ENCODE results near the gene C15orf39.
"Not testable (repeated sequence)": the region's sequence is repeated elsewhere in the genome, so short reads cannot be mapped to it uniquely, and the experiment has no call there.

Gene C15orf39

GRCh38 chr15:75231836-75232235, 30.2 kb downstream of the C15orf39 start:
- no peak for DNase-seq (ENCODE audit: low spot score)

- DNase-seq (ENCODE audit: low spot score) = no peak
Measured at GRCh38 chr15:75232252-75232813, 30.7 kb downstream of the C15orf39 start.

GRCh38 chr15:75232826-75233503, 31.3 kb downstream of the C15orf39 start:
- DNase-seq (ENCODE audit: low spot score) = no peak

- DNase-seq (ENCODE audit: low spot score) = no peak
Measured at GRCh38 chr15:75233504-75234190, 32.0 kb downstream of the C15orf39 start.

GRCh38 chr15:75234191-75234810, 32.6 kb downstream of the C15orf39 start:
- no peak for DNase-seq (ENCODE audit: low spot score)

- no peak for DNase-seq (ENCODE audit: low spot score)
Measured at GRCh38 chr15:75235051-75235673, 33.5 kb downstream of the C15orf39 start.

- no peak for DNase-seq (ENCODE audit: low spot score)
Measured at GRCh38 chr15:75235760-75236729, 34.4 kb downstream of the C15orf39 start.

- DNase-seq (ENCODE audit: low spot score) = no peak
Measured at GRCh38 chr15:75237316-75237982, 35.8 kb downstream of the C15orf39 start.

GRCh38 chr15:75238150-75238549, 36.5 kb downstream of the C15orf39 start:
- DNase-seq (ENCODE audit: low spot score) = no peak

- DNase-seq (ENCODE audit: low spot score) = not testable (repeated sequence)
Measured at GRCh38 chr15:75245741-75246140, 44.1 kb downstream of the C15orf39 start.

GRCh38 chr15:75248991-75249390, 47.3 kb downstream of the C15orf39 start:
- DNase-seq (ENCODE audit: low spot score) = not testable (repeated sequence)

- peak; percentile 11 for DNase-seq (ENCODE audit: low spot score)
Measured at GRCh38 chr15:75249726-75250125, 48.0 kb downstream of the C15orf39 start.

- not testable (repeated sequence) for DNase-seq (ENCODE audit: low spot score)
Measured at GRCh38 chr15:75251343-75251742, 49.7 kb downstream of the C15orf39 start.

GRCh38 chr15:75252285-75252684, 50.6 kb downstream of the C15orf39 start:
- DNase-seq (ENCODE audit: low spot score) = not testable (repeated sequence)

- DNase-seq (ENCODE audit: low spot score) = not testable (repeated sequence)
Measured at GRCh38 chr15:75258034-75258433, 56.4 kb downstream of the C15orf39 start, which contains the start of gene GOLGA6C. TSS of gene GOLGA6C (plus strand) at chr15:75258334. CDS start at chr15:75258599, 265 bp downstream.

- DNase-seq (ENCODE audit: low spot score) = not testable (repeated sequence)
Measured at GRCh38 chr15:75258620-75259343, 57.1 kb downstream of the C15orf39 start.

GRCh38 chr15:75259873-75260272, 58.2 kb downstream of the C15orf39 start:
- not testable (repeated sequence) for DNase-seq (ENCODE audit: low spot score)

All from COLO829 (cell line).